Measurements from ENCODE around the gene OR5AC2. TPM values are rescaled to one million over a fixed set of nuclear protein-coding genes. Genes with fewer than 3 reads are reported as not detected.

OR5AC2 gene
- total and polyA plus RNA-seq, 10 donors: not detected

GRCh38 chr3:98057631-98058030, 29.3 kb upstream of the OR5AC2 start:
- 87 to 94% (median 90%) methylated on average over 1 of the region's 1 CpG for WGBS, 5 donors

DNA sequence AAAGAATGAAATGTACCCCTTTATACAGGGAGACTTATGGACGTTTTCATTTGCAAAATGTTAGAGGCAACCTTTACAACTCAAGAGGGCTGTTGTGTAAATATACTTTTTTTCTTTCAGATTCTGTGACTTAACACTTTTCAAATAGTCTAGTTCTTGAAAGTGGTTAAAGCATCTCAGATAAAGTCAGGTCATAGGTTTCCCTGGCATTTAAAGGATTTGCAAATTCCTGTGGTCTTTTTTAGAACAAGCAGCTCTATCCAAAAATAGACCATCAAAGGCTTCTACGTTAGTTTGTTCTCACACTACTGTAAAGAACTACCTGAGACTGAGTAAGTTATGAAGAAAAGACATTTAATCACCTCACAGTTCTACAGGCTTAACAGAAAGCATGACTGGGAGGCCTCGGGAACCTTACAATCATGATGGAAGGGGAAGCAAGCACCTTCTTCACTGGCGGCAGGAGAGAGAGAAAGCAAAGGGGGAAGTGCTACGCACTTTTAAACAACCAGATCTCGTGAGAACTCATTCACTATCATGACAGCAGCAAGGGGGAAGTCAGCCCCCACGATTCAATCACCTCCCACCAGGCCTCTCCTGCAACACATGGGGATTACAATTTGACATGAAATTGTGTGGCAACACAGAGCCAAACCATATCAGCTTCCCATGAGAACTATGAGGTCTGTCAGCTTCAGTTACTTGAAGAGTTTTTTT, 28.6 kb upstream of the OR5AC2 start:
- no peak overlapping the region for H3K27ac ChIP-seq
- no peak for TF ChIP-seq POLR2AphosphoS5 (IDR thresholded peaks at IDR 0.05)
- TF ChIP-seq CTCF (IDR thresholded peaks at IDR 0.05 in 8 of 11, conservative IDR thresholded peaks at IDR 0.05 in 3 of 11): no peak
- no peak for TF ChIP-seq POLR2A (IDR thresholded peaks at IDR 0.05)
- WGBS, 5 donors: 23 to 46% (median 45%) methylated on average over 7 of the region's 7 CpGs
- H3K27me3 ChIP-seq (replicated peaks in 1 of 7): no peaks in the 10 kb centered on the region
- intact Hi-C loops (cut with DNase I; ENCODE audit: low total_unique reads): no loop called here
- H3K4me1 ChIP-seq: no peaks in the 10 kb centered on the region
- DNase-seq: no peak
- no peaks in the 10 kb centered on the region for H3K9me3 ChIP-seq
- no peak overlapping the region for H3K4me3 ChIP-seq
- no peaks in the 10 kb centered on the region for H3K36me3 ChIP-seq

More at GRCh38 chr3:98057631-98058030, 29.3 kb upstream of the OR5AC2 start:
- TF ChIP-seq POLR2AphosphoS5 (IDR thresholded peaks at IDR 0.05) (no peak), CTCF (IDR thresholded peaks at IDR 0.05 in 8 of 11, conservative IDR thresholded peaks at IDR 0.05 in 3 of 11) (no peak), POLR2A (IDR thresholded peaks at IDR 0.05) (no peak)
- no peak for DNase-seq
- intact Hi-C loops (cut with DNase I; ENCODE audit: low total_unique reads): no loop called here
- H3K36me3 ChIP-seq: no peaks in the 10 kb centered on the region
- no peaks in the 10 kb centered on the region for H3K4me1 ChIP-seq
- no peak overlapping the region for H3K4me3 ChIP-seq
- no peaks in the 10 kb centered on the region for H3K27me3 ChIP-seq (replicated peaks in 1 of 7)
- no peaks in the 10 kb centered on the region for H3K9me3 ChIP-seq
- no peak overlapping the region for H3K27ac ChIP-seq

DNA sequence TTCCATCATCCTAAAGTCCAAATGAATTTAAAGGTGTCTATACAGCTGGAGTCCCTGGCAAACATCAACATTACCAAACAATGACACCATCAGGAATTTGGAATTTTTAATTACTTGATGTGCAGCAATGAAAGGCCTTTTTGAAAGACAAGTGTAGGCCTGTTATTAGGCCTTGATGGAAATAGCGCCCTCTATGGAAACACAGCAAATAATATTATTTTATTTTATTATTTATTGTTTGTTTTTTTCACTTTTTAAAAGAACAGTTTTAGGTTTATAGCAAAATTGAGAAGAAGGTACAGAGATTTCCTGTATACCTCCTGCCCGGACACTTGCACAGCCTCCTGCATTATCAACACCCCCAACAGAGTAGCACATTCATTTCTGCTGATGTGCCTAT, 18.1 kb upstream of the OR5AC2 start:
- no peaks in the 10 kb centered on the region for H3K9me3 ChIP-seq
- H3K4me1 ChIP-seq: no peaks in the 10 kb centered on the region
- TF ChIP-seq POLR2A (IDR thresholded peaks at IDR 0.05) (no peak), POLR2AphosphoS5 (IDR thresholded peaks at IDR 0.05) (no peak), CTCF (IDR thresholded peaks at IDR 0.05 in 8 of 11, conservative IDR thresholded peaks at IDR 0.05 in 3 of 11) (no peak)
- no peak overlapping the region for H3K27ac ChIP-seq
- 43 to 66% (median 50%) methylated on average over 2 of the region's 2 CpGs for WGBS, 5 donors
- no peak overlapping the region for H3K4me3 ChIP-seq
- H3K36me3 ChIP-seq: no peaks in the 10 kb centered on the region
- no peak for DNase-seq
- peaks cover 0 to 8% (median 0%) of the 10 kb centered on the region in 7 donors for H3K27me3 ChIP-seq (replicated peaks in 1 of 7)
- intact Hi-C loops (cut with DNase I; ENCODE audit: low total_unique reads): no loop called here

DNA sequence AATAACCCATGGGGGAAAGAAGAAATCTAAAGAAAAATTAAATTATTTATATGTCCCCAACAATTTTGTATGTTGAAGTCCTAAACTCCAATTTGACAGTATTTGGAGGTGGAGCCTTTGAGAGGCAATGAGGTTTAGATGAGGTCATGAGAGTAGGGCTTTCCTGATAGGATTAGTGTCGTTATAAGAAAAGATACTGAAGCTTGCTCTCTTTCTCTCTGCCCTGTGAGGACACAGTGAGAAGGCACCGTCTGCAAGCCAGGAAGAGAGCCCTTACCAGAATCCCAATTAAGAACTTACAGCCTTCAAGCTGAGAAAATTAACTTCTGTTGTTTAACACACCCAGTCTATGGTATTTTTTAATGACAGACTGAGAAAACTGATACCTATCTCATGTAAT, 16.1 kb upstream of the OR5AC2 start:
- 31 to 56% (median 37%) methylated on average over 2 of the region's 2 CpGs for WGBS, 5 donors
- no peaks in the 10 kb centered on the region for H3K36me3 ChIP-seq

More for the DNA sequence above, 16.1 kb upstream of the OR5AC2 start:
- H3K27me3 ChIP-seq (replicated peaks in 1 of 7): no peaks in the 10 kb centered on the region
- H3K4me1 ChIP-seq: no peaks in the 10 kb centered on the region
- no peak for DNase-seq
- H3K9me3 ChIP-seq: no peaks in the 10 kb centered on the region
- no peak overlapping the region for H3K27ac ChIP-seq
- no peak for TF ChIP-seq POLR2AphosphoS5 (IDR thresholded peaks at IDR 0.05)
- no peak for TF ChIP-seq POLR2A (IDR thresholded peaks at IDR 0.05)
- TF ChIP-seq CTCF (IDR thresholded peaks at IDR 0.05 in 8 of 11, conservative IDR thresholded peaks at IDR 0.05 in 3 of 11): no peak
- intact Hi-C loops (cut with DNase I; ENCODE audit: low total_unique reads): no loop called here
- no peak overlapping the region for H3K4me3 ChIP-seq
